ENCODE measurements around the gene RPL9.

- TF ChIP-seq, protein P1, sequence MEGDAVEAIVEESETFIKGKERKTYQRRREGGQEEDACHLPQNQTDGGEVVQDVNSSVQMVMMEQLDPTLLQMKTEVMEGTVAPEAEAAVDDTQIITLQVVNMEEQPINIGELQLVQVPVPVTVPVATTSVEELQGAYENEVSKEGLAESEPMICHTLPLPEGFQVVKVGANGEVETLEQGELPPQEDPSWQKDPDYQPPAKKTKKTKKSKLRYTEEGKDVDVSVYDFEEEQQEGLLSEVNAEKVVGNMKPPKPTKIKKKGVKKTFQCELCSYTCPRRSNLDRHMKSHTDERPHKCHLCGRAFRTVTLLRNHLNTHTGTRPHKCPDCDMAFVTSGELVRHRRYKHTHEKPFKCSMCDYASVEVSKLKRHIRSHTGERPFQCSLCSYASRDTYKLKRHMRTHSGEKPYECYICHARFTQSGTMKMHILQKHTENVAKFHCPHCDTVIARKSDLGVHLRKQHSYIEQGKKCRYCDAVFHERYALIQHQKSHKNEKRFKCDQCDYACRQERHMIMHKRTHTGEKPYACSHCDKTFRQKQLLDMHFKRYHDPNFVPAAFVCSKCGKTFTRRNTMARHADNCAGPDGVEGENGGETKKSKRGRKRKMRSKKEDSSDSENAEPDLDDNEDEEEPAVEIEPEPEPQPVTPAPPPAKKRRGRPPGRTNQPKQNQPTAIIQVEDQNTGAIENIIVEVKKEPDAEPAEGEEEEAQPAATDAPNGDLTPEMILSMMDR (conservative IDR thresholded peaks at IDR 0.05; ENCODE audit: low read length) = peak; percentile 31; the same call in 1 of the 2 replicates
- no peak for TF ChIP-seq EZH2phosphoT487 (IDR thresholded peaks at IDR 0.05; ENCODE audit: borderline replicate concordance, low read depth, low read length)
These were observed 6.3 kb upstream of the RPL9 start for GRCh38 chr4:39464886-39465501.

Measured in OCI-LY7 (cell line).